H4 (cell line): Measurements from ENCODE around the gene TOM1L2. TPM values are rescaled to one million over a fixed set of nuclear protein-coding genes. Genes with fewer than 3 reads are reported as not detected.
"Not testable (repeated sequence)": the region's sequence is repeated elsewhere in the genome, so short reads cannot be mapped to it uniquely, and the experiment has no call there.

ENCODE experiments used
- DNase-seq: peaks from one replicate; pipeline ENCODE4 v3.0.0-alpha.2; 2015; ENCODE audit warnings: low spot score
- total RNA-seq: library from RNA; depleted of rRNA; stranded (reverse); fragments of >200 nt; shearing (Covaris generic); gene quantifications from 2 replicates; pipeline ENCODE4 v1.2.3, GENCODE V29; 2014; rRNA removed

TOM1L2 gene
- 13.2 and 13.4 TPM in 2 replicates for total RNA-seq

DNA sequence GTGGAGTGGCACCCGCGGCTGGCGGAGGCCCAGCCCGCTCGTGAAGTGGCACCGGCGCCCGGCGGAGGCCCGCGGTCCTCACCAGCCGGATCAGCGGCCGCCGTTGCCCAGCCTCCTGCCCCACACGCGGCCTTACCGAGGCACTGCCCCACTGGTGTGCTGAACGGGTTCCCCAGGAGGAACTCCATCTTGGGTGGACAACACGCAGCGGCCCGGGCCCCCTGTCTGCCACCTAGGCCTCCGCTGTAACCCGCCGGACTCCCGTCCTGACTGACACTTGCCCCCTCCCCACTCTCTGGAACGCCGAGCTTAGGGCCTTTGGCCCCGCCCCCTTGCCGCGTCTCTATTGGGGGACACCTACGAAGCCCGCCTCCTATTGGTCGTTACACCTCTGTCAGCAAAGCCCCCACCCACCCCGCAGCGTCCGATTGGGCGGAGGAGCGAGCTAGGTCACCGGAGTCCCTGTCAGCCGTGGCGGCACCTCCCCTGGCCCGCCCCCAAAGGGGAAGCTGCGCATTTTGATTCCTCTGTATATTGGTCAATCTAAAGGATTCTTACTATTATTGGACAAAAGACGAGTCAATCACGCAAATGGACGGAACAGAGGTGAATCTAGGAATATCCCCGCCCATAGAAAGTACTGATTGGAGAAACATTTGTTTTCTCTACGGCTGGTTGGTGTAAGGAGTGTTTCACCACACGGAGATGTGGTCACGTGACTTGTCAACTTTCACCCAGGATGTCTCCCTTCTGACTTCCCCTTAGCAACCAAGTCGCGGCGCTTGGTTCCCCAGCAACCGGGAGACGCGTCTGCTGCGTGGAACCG is at the start of gene TOM1L2, which contains the start of gene DRC3:
TSS of gene TOM1L2 (minus strand) at position 275 of the 826 bp plus-strand sequence. CDS start at position 188, 87 bp downstream.
TSS of gene DRC3 (plus strand) at position 737 of the 826 bp plus-strand sequence. CDS start 4,737 bp downstream, outside the sequence.
- peak; percentile 100 for DNase-seq

DNA sequence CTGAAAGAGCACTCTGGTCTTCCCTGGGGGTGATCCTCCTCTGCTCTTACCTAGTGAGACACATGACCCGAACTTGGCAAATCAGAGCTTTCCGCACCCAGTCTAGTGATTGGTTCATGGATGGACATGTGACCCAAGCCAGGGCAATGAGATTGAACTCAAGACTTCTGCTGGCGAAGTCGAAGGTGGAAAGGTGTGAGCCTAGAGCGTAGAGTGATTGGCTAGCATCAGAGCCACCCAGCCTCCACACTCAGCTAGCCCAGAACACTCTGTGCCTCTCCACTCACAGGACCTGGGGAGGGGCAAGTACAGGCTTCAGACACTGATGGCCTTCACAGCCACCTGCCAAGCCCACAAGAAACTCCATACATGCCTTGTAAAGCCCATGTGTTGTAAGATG is 49.2 kb upstream of the TOM1L2 start:
- no peak for DNase-seq

DNA sequence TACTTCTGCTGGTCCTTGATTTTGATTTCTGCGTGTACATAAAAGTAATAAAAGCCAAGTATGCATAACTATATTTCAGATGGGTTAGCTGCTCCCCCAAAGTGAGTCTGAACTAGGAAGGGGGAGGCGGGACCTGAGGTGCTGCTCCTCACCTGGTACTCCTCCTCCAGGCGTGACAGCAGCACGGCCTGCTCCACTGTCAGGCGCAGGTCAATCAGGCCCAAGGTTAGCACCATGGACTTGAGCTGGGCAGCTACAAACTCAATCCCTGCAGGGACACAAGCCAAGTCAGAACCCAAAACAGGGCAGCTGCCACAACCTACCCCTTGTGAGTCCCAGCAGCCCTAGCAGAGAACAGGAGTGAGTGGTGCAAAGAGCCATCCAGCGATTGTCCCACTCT is 48.8 kb upstream of the TOM1L2 start:
- no peak for DNase-seq

DNA sequence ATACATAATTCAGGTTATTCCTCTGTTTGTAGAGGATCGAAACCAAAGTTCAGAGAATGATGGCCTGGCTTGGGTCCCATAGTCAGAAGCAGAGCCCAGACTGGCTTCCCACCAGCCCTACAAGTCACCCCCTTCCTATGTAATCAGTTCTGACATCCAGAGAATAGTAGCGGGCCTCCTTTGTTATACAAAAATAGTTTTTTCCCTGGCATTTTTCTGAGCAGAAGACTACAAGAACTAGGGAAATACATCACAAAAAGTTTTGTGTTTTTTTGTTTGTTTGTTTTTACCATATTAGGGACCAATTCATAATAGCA is 47.6 kb upstream of the TOM1L2 start:
- DNase-seq, result no peak

DNA sequence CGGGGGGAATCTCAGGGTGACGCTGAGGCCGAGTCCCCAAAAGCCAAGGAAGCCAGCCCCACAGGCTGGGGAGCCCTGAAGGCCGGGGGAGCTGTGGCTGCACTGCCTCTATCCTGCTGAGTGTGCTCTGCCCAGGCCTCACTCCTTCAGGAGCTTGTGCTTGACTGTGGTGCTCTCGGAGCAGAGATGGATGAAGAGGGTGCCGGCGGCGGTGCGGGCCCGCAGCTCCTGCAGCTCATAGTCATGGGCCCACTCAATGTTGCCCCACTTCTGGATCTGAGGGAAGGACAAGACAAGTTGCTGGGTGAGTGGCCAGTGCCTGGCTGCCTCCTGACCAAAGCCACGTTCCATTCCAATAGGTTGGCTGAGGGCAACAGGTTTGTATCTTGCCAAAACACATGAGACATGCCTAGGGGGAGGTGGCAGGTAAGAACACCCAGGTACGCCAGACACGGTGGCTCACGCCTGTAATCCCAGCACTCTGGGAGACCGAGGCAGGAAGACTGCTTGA is 46.3 kb upstream of the TOM1L2 start:
- DNase-seq, result no peak

DNA sequence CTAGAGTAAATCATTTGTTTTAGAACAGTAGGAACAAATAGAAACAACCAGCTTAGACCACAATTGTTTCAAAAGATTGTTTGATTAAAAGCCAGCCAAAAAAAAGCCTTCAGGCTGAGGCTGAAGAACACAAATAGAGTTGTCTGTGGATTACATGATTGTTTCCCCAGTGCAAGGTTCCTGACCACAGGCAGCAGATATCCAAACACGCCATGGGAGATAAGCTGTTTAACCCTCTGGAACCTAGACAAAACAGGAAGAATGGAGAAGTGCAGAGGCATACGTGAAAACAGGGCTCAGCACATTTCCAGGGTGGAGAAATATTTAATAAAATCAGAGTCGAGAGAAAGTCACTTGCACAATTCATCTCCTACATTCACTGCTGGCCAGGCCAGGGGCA is 45.8 kb upstream of the TOM1L2 start:
- peak; percentile 30 for DNase-seq

GRCh38 chr17:18016426-18016825 is 44.2 kb upstream of the TOM1L2 start:
- no peak for DNase-seq

DNA sequence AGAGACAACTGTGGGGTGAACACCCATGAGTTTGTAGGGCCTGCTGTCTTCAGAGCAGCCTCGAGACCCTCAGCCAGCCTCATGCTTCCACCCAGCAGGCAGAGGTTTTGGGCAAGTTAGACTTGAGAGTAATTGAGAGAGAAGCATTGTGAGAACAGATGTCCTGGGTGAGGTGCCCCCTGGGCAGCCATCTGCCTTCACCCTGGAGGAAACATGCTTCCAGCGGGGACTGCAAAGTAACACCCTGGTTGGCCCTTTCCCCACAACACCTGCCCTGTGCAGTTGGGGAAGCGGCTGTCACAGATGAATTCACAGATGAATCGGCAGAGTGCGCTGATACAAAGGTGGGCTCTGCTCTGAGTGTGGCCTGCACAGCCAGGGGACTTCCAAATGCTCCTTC is 43.4 kb upstream of the TOM1L2 start:
- no peak for DNase-seq

- no peak for DNase-seq
Observed at GRCh38 chr17:18014006-18014405, 41.8 kb upstream of the TOM1L2 start.

DNA sequence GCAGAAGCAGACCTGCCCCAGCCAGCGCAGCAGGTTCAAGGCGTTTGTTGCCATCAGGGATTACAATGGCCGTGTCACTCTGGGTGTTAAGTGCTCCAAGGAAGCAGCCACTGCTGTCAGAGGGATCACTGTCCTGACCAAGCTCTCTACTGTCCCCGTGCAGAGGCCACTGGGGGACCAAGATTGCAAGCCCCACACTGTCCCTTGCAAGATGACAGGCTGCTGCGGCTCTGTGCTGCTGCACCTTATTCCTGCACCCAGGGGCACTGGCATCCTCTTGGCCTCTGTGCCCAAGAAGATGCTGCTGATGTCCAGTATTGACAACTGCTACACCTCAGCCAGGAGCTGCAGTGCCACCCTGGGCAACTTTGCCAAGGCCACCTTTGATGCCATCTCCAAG is 39.1 kb upstream of the TOM1L2 start:
- no peak for DNase-seq

DNA sequence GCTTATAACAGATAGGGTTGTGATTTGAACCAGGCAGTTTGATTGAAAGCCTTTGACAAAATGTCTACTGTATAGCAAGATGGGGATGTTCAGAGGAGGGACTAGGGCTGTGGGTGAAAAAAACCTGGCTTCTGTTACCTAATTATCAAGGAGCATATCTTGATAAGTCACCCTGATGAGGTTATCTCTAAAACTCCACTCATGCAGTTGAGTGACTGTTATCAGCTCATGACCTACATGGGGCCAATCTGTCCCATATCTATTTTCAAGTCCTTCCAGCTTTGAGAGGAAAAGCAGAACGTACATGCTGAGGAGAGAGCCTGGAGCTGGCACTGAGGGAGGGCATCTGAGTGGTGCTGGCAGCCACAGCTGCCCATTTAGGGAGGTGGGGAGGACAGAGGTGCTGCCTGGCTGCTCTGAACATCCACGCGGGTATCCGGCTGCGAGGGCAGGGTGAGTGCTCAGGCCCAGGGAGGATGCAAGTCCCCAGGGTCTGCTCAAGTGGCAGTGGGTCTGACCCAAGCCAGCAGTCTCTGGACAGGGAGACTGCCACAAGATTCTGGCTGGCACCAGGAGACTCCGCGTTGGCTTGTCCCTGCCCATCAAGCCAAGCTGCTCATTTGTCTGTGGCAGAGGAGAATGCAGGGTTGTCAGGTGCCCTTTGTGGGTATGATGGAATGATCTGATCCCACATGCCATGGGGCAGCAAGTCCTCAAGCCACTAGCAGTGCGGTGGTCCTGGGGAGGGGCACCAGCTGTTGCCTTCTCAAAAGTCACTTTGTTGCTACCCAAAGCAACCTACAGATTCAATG is 37.6 kb upstream of the TOM1L2 start:
- no peak for DNase-seq

GRCh38 chr17:18008496-18009268 is 36.5 kb upstream of the TOM1L2 start:
- no peak for DNase-seq

DNA sequence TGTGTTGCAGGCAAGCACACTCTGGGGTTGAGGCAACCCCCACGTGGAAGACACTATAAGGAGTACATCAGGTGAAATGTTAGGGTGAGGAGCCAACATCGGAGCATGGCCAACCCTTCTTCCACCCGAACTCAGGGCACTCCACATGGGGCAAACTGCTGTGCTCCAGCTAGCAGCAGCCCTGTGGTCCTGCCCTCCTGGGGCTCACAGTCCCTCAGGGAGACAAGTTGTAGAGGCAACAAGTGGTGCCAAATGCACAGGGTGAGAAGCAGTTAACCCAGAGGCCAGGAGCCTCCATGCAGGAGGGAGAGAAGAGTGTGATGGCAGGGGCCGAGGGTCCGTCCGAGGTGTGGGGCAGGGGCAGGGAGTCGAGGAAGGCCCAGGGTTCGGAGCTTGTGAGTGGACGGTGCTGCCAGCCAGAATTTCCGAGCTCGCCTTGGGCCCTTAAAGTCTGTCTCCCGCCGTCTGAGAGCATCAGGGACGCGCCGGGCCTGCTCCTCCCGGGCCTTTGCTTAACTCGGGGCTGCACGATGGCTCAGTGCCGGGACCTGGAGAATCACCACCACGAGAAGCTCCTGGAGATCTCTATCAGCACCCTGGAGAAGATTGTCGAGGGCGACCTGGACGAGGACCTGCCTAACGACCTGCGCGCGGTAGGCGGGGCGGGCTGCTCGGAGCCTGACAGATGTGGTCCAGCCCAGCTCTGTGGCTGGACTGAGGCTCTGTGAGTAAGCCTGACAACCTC is 34.5 kb upstream of the TOM1L2 start:
- no peak for DNase-seq

DNA sequence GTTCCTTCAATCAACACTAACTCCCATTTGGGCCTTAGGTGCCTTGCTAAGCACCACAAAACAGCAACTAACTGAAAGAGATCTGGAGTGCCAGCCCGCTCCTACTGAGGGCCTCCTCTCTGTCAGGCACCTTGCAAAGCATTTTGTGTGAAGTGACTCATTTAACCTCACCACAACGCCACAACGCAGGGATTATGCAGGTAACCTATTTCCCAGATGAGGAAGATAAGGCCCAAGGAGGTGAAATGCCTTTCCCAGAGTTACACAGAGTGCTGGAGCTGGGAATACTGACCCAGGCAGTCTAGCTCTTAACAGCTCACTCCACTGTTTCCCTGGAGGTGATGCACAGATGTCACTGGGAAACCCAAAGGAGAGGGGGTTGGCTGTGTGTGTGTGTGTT is 33.3 kb upstream of the TOM1L2 start:
- DNase-seq, result no peak

GRCh38 chr17:18004884-18005305 is 32.7 kb upstream of the TOM1L2 start:
- no peak for DNase-seq

DNA sequence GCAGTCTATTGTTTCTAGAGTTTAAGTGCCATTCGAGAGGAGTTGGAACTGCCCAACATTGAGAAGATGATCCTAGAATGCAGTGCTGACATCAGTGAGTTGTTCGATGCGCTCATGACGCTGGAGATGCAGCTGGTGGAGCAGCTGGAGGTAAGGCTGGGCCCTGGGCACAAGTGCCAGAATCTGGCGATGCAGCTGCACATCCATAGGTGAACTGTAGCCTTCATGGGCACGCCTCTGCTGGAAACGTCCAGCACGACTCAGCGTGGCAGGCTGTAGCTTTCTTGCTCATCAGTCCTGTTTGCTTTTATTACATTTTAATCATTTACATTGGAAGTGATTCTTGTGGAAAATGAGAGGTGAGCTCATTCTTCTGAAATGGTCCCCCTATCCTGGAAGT is 32.1 kb upstream of the TOM1L2 start:
- DNase-seq, result no peak

GRCh38 chr17:18002171-18002570 is 30.0 kb upstream of the TOM1L2 start:
- no peak for DNase-seq

- no peak for DNase-seq
Observed at GRCh38 chr17:18000030-18000408, 27.8 kb upstream of the TOM1L2 start.

- DNase-seq, result no peak
Observed at GRCh38 chr17:17999364-18000029, 27.3 kb upstream of the TOM1L2 start.

GRCh38 chr17:17998934-17999333 is 26.7 kb upstream of the TOM1L2 start:
- DNase-seq, result no peak

DNA sequence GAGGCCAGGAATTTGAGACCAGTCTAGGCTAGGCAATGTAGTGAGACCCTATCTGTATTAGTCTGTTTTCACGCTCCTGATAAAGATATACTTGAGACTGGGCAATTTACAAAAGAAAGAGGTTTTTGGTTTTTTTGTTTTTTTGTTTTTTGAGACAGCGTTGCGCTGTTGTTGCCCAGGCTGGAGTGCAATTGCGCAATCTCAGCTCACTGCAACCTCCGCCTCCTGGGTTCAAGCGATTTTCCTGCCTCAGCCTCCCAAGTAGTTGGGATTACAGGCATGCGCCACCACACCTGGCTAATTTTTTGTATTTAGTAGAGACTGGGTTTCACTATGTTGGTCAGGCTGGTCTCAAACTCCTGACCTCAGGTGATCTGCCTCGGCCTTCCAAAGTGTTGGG is 23.7 kb upstream of the TOM1L2 start:
- DNase-seq, result not testable (repeated sequence)
